ENCODE data around the gene ARHGEF10L. TPM values are rescaled to one million over a fixed set of nuclear protein-coding genes. Genes with fewer than 3 reads are reported as not detected.

ARHGEF10L gene
- polyA plus RNA-seq, 2 donors: 39.1 to 64.4 TPM

DNA sequence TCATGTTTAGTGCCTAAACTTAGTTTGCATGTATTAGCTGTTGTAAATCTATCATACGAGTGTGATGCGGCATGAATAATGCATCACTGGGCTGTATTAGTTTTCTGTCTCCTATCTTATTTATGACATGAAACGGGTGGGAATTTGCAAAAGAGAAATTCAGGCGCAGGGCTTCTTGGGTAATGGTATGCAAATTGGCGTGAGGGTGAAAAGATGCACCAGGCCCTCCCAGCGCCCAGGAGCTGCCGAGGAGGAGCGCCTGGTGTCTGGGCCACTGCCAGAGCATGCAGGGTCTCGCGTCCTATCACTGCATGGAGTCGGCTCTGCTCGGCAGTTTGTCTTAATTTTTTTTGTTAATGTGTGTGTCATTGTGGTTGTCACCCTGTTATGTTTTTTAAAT is 132.7 kb downstream of the ARHGEF10L start:
- Histone ChIP-seq H3K4me1 (ENCODE audit: control insufficient read depth in 2 of 2, insufficient read depth in 2 of 2, low read length in 1 of 2) (peaks cover 3 to 9% of the 10 kb centered on the region in 2 donors), H3K27ac (ENCODE audit: low read depth in 2 of 2, low read length in 1 of 2) (no peak overlapping the region), H3K27me3 (ENCODE audit: control insufficient read depth in 1 of 2, insufficient read depth in 2 of 2, low read length in 2 of 2) (no peaks in the 10 kb centered on the region), H3K9me3 (ENCODE audit: control insufficient read depth in 2 of 2, insufficient read depth in 1 of 2, low read depth in 1 of 2, low read length in 1 of 2) (no peaks in the 10 kb centered on the region), H3K4me3 (ENCODE audit: low read depth in 1 of 2, low read length in 2 of 2) (no peak overlapping the region), H3K36me3 (ENCODE audit: control insufficient read depth in 2 of 2, insufficient read depth in 2 of 2, low read length in 1 of 2) (peaks cover 0 to 52% of the 10 kb centered on the region in 2 donors)
- 67 to 71% methylated on average over 12 of the region's 12 CpGs for WGBS, 2 donors

DNA sequence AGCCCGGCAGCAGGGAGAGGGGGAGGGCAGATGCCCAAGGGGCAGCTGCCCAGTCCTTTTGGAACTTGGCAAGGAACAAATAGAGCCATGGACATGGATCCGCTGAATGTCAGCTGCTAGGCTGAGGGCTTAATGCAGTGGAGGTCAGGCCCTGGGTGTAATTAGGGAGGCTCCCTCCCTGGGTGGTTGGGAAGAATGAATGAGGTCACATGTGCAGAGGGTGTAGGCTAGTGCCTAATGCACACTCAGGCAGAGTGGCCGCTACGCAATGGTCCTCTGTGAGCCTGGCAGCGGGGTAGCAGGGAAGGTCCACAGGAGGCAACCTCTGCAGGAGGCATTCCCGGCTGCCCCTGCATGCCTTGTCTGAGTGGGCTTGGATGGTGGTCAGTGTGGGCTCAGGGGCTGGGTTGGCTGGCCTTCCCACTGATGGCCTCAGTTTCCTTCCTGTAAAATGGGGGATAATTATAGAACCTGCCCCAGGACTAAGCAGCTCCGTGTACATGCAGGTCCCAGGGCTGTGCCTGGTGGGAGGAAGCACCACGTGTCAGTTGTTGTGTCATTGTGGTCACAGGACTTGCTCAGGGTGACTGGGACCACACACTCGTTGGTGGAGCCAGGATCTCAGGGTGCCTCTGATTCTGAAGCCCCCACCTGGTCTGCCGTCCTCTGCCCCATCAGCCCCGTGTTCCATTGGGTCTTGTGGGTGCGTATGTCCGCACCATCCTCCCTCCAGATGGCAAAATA is 134.0 kb downstream of the ARHGEF10L start:
- Histone ChIP-seq H3K27me3 (ENCODE audit: control insufficient read depth in 1 of 2, insufficient read depth in 2 of 2, low read length in 2 of 2) (no peaks in the 10 kb centered on the region), H3K36me3 (ENCODE audit: control insufficient read depth in 2 of 2, insufficient read depth in 2 of 2, low read length in 1 of 2) (peaks cover 0 to 48% of the 10 kb centered on the region in 2 donors), H3K27ac (ENCODE audit: low read depth in 2 of 2, low read length in 1 of 2) (no peak overlapping the region), H3K4me3 (ENCODE audit: low read depth in 1 of 2, low read length in 2 of 2) (no peak overlapping the region), H3K9me3 (ENCODE audit: control insufficient read depth in 2 of 2, insufficient read depth in 1 of 2, low read depth in 1 of 2, low read length in 1 of 2) (no peaks in the 10 kb centered on the region), H3K4me1 (ENCODE audit: control insufficient read depth in 2 of 2, insufficient read depth in 2 of 2, low read length in 1 of 2) (peaks cover 3 to 9% of the 10 kb centered on the region in 2 donors)
- WGBS, 2 donors: 69 to 75% methylated on average over 13 of the region's 13 CpGs

DNA sequence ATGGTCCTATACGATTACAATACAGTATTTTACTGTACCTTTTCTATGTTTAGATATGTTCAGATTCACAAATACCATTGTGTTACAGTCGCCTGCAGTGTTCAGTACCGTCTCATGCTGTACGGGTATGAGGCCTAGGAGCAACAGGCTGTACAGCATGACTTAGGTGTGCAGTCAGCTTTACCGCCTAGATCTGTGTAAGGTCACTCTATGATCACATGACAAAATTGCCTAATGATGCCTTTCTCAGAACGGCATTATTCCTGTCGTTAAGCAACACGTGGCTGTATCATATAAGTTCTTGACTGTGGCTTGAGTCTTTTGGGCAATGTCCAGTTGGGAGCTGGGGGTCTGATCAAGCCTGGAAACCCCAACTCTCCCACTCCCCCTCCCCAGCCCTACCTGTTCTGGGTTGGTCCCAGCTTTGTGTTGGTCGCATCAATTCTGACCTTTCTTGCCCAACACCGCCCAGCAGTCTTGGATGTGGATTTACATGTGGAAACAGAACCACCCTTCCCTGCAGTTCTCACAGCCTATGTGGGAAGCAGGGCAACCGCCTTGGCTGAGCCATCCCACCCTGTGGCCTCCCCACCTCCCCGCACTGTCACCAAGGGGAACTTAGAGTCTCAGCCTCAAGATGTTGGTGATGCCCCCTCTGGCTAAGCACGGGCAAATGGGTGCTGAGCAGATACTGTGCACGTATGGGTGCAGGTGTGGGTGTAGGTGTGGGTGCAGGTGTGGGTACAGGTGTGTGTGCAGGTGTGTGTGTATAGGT is 135.4 kb downstream of the ARHGEF10L start:
- Histone ChIP-seq H3K4me1 (ENCODE audit: control insufficient read depth in 2 of 2, insufficient read depth in 2 of 2, low read length in 1 of 2) (peaks cover 3 to 9% of the 10 kb centered on the region in 2 donors), H3K36me3 (ENCODE audit: control insufficient read depth in 2 of 2, insufficient read depth in 2 of 2, low read length in 1 of 2) (peaks cover 0 to 46% of the 10 kb centered on the region in 2 donors), H3K9me3 (ENCODE audit: control insufficient read depth in 2 of 2, insufficient read depth in 1 of 2, low read depth in 1 of 2, low read length in 1 of 2) (no peaks in the 10 kb centered on the region), H3K27me3 (ENCODE audit: control insufficient read depth in 1 of 2, insufficient read depth in 2 of 2, low read length in 2 of 2) (no peaks in the 10 kb centered on the region), H3K27ac (ENCODE audit: low read depth in 2 of 2, low read length in 1 of 2) (no peak overlapping the region), H3K4me3 (ENCODE audit: low read depth in 1 of 2, low read length in 2 of 2) (no peak overlapping the region)
- 79 to 81% methylated on average over 14 of the region's 14 CpGs for WGBS, 2 donors

DNA sequence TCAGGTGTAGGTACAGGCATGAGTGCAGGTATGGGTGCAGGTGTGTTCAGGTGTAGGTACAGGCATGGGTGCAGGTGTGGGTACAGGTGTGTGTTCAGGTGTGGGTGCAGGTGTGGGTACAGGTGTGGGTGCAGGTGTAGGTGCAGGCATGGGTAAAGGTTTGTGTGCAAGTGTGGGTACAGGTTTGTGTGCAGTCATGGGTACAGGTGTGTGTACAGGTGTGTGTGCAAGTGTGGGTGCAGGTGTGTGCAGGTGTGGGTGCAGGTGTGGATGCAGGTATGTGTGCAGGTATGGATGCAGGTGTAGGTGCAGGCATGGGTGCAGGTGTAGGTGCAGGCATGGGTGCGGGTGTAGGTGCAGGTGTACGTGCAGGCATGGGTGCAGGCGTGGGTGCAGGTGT is 136.2 kb downstream of the ARHGEF10L start:
- H3K27ac ChIP-seq (ENCODE audit: low read depth in 2 of 2, low read length in 1 of 2): no peak overlapping the region
- no peaks in the 10 kb centered on the region for H3K27me3 ChIP-seq (ENCODE audit: control insufficient read depth in 1 of 2, insufficient read depth in 2 of 2, low read length in 2 of 2)
- no peaks in the 10 kb centered on the region for H3K9me3 ChIP-seq (ENCODE audit: control insufficient read depth in 2 of 2, insufficient read depth in 1 of 2, low read depth in 1 of 2, low read length in 1 of 2)
- WGBS, 2 donors: 94 to 97% methylated on average over 3 of the region's 3 CpGs
- H3K4me1 ChIP-seq (ENCODE audit: control insufficient read depth in 2 of 2, insufficient read depth in 2 of 2, low read length in 1 of 2): peaks cover 0 to 9% of the 10 kb centered on the region in 2 donors
- no peak overlapping the region for H3K4me3 ChIP-seq (ENCODE audit: low read depth in 1 of 2, low read length in 2 of 2)
- H3K36me3 ChIP-seq (ENCODE audit: control insufficient read depth in 2 of 2, insufficient read depth in 2 of 2, low read length in 1 of 2): peaks cover 0 to 42% of the 10 kb centered on the region in 2 donors

- 71 to 75% methylated on average over 9 to 11 of the region's 11 CpGs for WGBS, 2 donors
- Histone ChIP-seq H3K27me3 (ENCODE audit: control insufficient read depth in 1 of 2, insufficient read depth in 2 of 2, low read length in 2 of 2) (no peaks in the 10 kb centered on the region), H3K36me3 (ENCODE audit: control insufficient read depth in 2 of 2, insufficient read depth in 2 of 2, low read length in 1 of 2) (peaks cover 0 to 37% of the 10 kb centered on the region in 2 donors), H3K27ac (ENCODE audit: low read depth in 2 of 2, low read length in 1 of 2) (no peak overlapping the region), H3K4me3 (ENCODE audit: low read depth in 1 of 2, low read length in 2 of 2) (no peak overlapping the region), H3K4me1 (ENCODE audit: control insufficient read depth in 2 of 2, insufficient read depth in 2 of 2, low read length in 1 of 2) (peaks cover 0 to 11% of the 10 kb centered on the region in 2 donors), H3K9me3 (ENCODE audit: control insufficient read depth in 2 of 2, insufficient read depth in 1 of 2, low read depth in 1 of 2, low read length in 1 of 2) (no peaks in the 10 kb centered on the region)
Observed at GRCh38 chr1:17676387-17677060, 137.0 kb downstream of the ARHGEF10L start.

- Histone ChIP-seq H3K4me3 (ENCODE audit: low read depth in 1 of 2, low read length in 2 of 2) (no peak overlapping the region), H3K27ac (ENCODE audit: low read depth in 2 of 2, low read length in 1 of 2) (no peak overlapping the region), H3K27me3 (ENCODE audit: control insufficient read depth in 1 of 2, insufficient read depth in 2 of 2, low read length in 2 of 2) (no peaks in the 10 kb centered on the region), H3K9me3 (ENCODE audit: control insufficient read depth in 2 of 2, insufficient read depth in 1 of 2, low read depth in 1 of 2, low read length in 1 of 2) (no peaks in the 10 kb centered on the region), H3K36me3 (ENCODE audit: control insufficient read depth in 2 of 2, insufficient read depth in 2 of 2, low read length in 1 of 2) (peaks cover 0 to 37% of the 10 kb centered on the region in 2 donors), H3K4me1 (ENCODE audit: control insufficient read depth in 2 of 2, insufficient read depth in 2 of 2, low read length in 1 of 2) (peaks cover 3 to 19% of the 10 kb centered on the region in 2 donors)
- 79 to 86% methylated on average over 6 of the region's 6 CpGs for WGBS, 2 donors
Observed at GRCh38 chr1:17678011-17678410, 138.5 kb downstream of the ARHGEF10L start.

GRCh38 chr1:17679856-17680255 is 140.4 kb downstream of the ARHGEF10L start:
- Histone ChIP-seq H3K4me1 (ENCODE audit: control insufficient read depth in 2 of 2, insufficient read depth in 2 of 2, low read length in 1 of 2) (peaks cover 3 to 29% of the 10 kb centered on the region in 2 donors), H3K36me3 (ENCODE audit: control insufficient read depth in 2 of 2, insufficient read depth in 2 of 2, low read length in 1 of 2) (peaks cover 5 to 30% of the 10 kb centered on the region in 2 donors), H3K9me3 (ENCODE audit: control insufficient read depth in 2 of 2, insufficient read depth in 1 of 2, low read depth in 1 of 2, low read length in 1 of 2) (no peaks in the 10 kb centered on the region), H3K27ac (ENCODE audit: low read depth in 2 of 2, low read length in 1 of 2) (no peak overlapping the region), H3K27me3 (ENCODE audit: control insufficient read depth in 1 of 2, insufficient read depth in 2 of 2, low read length in 2 of 2) (no peaks in the 10 kb centered on the region), H3K4me3 (ENCODE audit: low read depth in 1 of 2, low read length in 2 of 2) (no peak overlapping the region)
- 77 to 83% methylated on average over 16 of the region's 16 CpGs for WGBS, 2 donors

GRCh38 chr1:17680308-17680707 is 140.8 kb downstream of the ARHGEF10L start:
- Histone ChIP-seq H3K4me3 (ENCODE audit: low read depth in 1 of 2, low read length in 2 of 2) (no peak overlapping the region), H3K9me3 (ENCODE audit: control insufficient read depth in 2 of 2, insufficient read depth in 1 of 2, low read depth in 1 of 2, low read length in 1 of 2) (no peaks in the 10 kb centered on the region), H3K27ac (ENCODE audit: low read depth in 2 of 2, low read length in 1 of 2) (no peak overlapping the region), H3K4me1 (ENCODE audit: control insufficient read depth in 2 of 2, insufficient read depth in 2 of 2, low read length in 1 of 2) (peaks cover 3 to 28% of the 10 kb centered on the region in 2 donors), H3K27me3 (ENCODE audit: control insufficient read depth in 1 of 2, insufficient read depth in 2 of 2, low read length in 2 of 2) (no peaks in the 10 kb centered on the region), H3K36me3 (ENCODE audit: control insufficient read depth in 2 of 2, insufficient read depth in 2 of 2, low read length in 1 of 2) (peaks cover 5 to 27% of the 10 kb centered on the region in 2 donors)
- 70 to 82% methylated on average over 10 of the region's 10 CpGs for WGBS, 2 donors

GRCh38 chr1:17682400-17682799 is 142.9 kb downstream of the ARHGEF10L start:
- H3K36me3 ChIP-seq (ENCODE audit: control insufficient read depth in 2 of 2, insufficient read depth in 2 of 2, low read length in 1 of 2): peaks cover 5 to 13% of the 10 kb centered on the region in 2 donors

More at GRCh38 chr1:17682400-17682799, 142.9 kb downstream of the ARHGEF10L start:
- 57 to 60% methylated on average over 4 of the region's 4 CpGs for WGBS, 2 donors
- Histone ChIP-seq H3K27me3 (ENCODE audit: control insufficient read depth in 1 of 2, insufficient read depth in 2 of 2, low read length in 2 of 2) (no peaks in the 10 kb centered on the region), H3K4me3 (ENCODE audit: low read depth in 1 of 2, low read length in 2 of 2) (no peak overlapping the region), H3K4me1 (ENCODE audit: control insufficient read depth in 2 of 2, insufficient read depth in 2 of 2, low read length in 1 of 2) (peaks cover 3 to 20% of the 10 kb centered on the region in 2 donors), H3K27ac (ENCODE audit: low read depth in 2 of 2, low read length in 1 of 2) (no peak overlapping the region), H3K9me3 (ENCODE audit: control insufficient read depth in 2 of 2, insufficient read depth in 1 of 2, low read depth in 1 of 2, low read length in 1 of 2) (no peaks in the 10 kb centered on the region)

Measured in esophagus (tissue), 2 donors.